ENCODE data around the gene PIP4K2A.

The PIP4K2A gene

GRCh38 chr10:22643116-22643515 lies 71.3 kb downstream of the PIP4K2A start:
- no peak for DNase-seq (ENCODE audit: low read depth in 4 of 4, low spot score in 1 of 4)

GRCh38 chr10:22641743-22642142 lies 72.6 kb downstream of the PIP4K2A start:
- DNase-seq (ENCODE audit: low read depth in 4 of 4, low spot score in 1 of 4) = no peak

GRCh38 chr10:22640359-22640758 lies 74.0 kb downstream of the PIP4K2A start:
- no peak for DNase-seq (ENCODE audit: low read depth in 4 of 4, low spot score in 1 of 4)

GRCh38 chr10:22638863-22639262 lies 75.5 kb downstream of the PIP4K2A start:
- no peak for DNase-seq (ENCODE audit: low read depth in 4 of 4, low spot score in 1 of 4)

- DNase-seq (ENCODE audit: low read depth in 4 of 4, low spot score in 1 of 4) = no peak
These were observed 76.9 kb downstream of the PIP4K2A start for GRCh38 chr10:22637491-22637890.

- no peak for DNase-seq (ENCODE audit: low read depth in 4 of 4, low spot score in 1 of 4)
These were observed 78.7 kb downstream of the PIP4K2A start for GRCh38 chr10:22635650-22636049.

- DNase-seq (ENCODE audit: low read depth in 4 of 4, low spot score in 1 of 4) = no peak
These were observed 79.5 kb downstream of the PIP4K2A start for GRCh38 chr10:22634606-22635459.

GRCh38 chr10:22634093-22634492 lies 80.3 kb downstream of the PIP4K2A start:
- DNase-seq (ENCODE audit: low read depth in 4 of 4, low spot score in 1 of 4) = no peak

- no peak for DNase-seq (ENCODE audit: low read depth in 4 of 4, low spot score in 1 of 4)
These were observed 80.8 kb downstream of the PIP4K2A start for GRCh38 chr10:22633528-22633927.

DNA sequence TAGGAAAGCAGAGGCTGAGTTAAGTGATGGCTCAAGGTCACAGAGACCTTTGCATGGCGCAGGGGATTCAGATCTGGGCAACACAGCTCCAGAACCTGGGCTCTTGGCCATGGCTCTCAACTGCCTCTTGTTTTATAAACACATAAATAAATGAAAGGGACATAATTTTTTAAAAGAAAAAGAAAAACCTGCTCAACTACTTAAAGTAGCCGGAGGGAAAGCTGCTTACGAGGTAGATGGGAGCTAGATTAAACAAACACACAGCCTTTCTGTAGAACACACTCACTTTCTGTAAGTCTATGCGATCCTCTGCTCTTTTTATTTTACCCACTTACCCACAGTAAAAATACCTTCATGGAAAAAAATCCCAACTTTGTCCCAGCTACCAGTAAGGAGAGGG lies 81.3 kb downstream of the PIP4K2A start:
- no peak for DNase-seq (ENCODE audit: low read depth in 4 of 4, low spot score in 1 of 4)

DNA sequence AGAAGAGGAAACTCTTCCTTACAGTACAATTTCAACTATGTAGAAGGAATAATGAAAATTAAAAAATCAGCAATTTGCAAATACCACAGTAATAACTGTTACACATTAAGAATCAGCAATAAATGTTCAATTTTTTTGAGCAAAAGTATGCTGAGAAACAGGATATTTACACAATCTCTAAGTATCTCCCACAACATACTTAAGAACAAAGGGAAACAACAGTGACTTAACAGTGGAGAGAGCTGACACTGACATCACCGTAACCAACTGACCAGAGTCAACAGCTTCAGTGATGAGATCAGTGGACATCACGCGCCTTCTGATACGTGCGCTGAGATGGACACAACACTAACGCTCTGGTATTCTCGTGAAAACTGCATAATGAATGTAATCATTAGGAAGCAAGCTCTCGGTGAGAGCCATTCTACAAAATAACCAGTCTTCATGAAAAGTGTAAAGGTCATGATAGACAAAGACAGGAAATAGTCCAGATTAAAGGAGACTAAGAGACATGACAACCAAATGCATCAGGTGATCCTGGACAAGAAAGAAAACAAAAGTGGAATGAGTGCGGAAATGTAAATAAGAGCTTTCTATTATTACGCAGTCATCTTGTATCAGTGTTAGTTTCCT lies 82.6 kb downstream of the PIP4K2A start:
- no peak for DNase-seq (ENCODE audit: low read depth in 4 of 4, low spot score in 1 of 4)

GRCh38 chr10:22631185-22631584 lies 83.2 kb downstream of the PIP4K2A start:
- no peak for DNase-seq (ENCODE audit: low read depth in 4 of 4, low spot score in 1 of 4)

DNA sequence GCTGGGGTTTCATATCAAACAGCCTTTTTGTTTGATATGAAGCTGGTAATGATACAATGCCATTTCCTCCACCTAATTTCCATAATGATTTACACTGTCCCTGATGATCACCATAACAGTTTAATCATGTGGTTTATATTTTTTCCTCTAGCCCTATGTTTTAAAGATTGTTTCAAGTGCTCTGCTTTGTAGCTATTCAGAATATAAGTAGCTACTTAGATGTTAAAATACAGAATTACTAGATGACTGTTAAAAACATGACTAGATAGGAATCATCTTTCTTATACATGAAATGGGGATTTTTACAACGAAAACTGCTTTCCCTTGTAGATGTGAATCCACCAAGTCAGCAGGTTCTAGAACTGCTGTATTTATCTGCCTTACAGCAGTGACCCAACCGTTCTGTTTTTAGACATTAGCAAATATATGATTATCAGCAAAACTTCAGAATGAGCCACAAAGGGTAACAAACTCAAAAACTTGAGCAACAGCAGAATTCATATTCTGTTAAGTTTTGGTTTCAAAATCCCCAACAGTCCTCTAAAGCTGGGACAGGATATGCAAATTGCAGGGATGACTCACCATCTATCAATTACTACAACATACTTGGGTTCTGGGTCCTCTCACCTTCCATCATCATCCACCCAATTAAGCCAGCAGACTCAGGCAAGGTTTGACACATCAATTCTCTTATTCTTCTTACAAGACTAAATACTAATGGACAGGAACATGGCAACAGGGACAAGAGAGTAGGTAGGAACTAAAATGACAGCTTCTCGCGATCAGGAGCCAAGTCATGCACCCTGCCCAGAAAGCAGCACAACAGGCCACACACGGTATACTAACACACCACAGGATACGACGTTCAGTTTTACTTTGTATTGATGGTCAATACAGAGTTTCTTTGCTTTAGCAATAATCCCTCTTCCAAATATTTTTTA lies 83.9 kb downstream of the PIP4K2A start:
- DNase-seq (ENCODE audit: low read depth in 4 of 4, low spot score in 1 of 4) = peak in 1 of 4 experiments; percentile 26

DNA sequence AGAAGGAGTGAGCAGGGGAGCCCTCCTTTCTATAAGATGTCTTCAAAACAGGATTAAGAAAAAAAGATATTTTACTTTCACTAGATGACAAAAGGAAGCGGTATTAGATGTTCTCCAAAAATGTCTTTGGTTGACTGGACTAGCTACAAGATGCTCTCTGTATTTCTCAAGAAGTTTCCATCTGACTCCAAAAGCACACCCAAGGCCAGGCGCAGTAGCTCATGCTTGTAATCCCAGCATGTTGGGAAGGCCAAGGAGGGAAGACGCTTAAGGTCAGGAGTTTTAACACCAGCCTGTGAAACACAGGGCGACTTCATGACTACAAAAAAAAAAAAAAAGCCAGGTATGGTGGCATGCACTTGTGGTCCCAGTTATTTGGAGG lies 84.5 kb downstream of the PIP4K2A start:
- no peak for DNase-seq (ENCODE audit: low read depth in 4 of 4, low spot score in 1 of 4)

GRCh38 chr10:22629126-22629525 lies 85.3 kb downstream of the PIP4K2A start:
- no peak for DNase-seq (ENCODE audit: low read depth in 4 of 4, low spot score in 1 of 4)

DNA sequence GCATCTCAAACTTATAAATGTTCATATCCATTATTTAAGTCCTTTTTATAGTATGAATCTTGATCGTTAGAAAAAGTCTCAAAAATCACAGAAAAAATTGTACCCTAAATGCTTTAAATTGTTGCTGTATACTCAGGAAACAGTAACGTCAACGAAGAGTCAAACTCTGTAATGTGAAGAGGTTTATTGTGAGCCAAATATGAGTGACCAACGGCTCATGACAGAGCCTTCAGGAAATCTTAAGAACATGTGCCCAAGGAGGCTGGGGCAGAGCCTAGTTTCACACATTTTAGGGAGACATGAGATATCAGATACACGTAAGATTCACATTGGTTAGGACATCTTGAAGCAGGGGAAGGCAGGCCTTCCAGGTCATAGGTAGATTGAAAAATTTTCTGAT lies 86.1 kb downstream of the PIP4K2A start:
- DNase-seq (ENCODE audit: low read depth in 4 of 4, low spot score in 1 of 4) = no peak

DNA sequence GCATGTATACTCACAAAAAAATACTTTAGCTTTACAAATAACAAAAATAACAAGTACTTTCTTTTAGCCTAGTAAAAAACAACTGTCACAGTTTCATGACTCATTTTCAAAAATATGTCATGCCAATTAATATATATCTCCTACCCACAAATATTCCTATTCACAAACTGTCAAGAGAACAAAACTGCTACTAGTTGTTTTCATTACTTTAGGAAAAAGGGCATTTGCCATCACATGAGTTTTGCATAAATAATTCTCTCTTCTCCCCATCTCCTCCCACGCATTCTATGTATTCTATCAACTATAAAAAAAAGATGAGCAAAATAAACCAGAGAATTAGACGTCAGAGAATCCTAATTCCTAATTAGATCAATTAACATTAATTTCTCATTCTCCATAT lies 87.6 kb downstream of the PIP4K2A start:
- no peak for DNase-seq (ENCODE audit: low read depth in 4 of 4, low spot score in 1 of 4)

DNA sequence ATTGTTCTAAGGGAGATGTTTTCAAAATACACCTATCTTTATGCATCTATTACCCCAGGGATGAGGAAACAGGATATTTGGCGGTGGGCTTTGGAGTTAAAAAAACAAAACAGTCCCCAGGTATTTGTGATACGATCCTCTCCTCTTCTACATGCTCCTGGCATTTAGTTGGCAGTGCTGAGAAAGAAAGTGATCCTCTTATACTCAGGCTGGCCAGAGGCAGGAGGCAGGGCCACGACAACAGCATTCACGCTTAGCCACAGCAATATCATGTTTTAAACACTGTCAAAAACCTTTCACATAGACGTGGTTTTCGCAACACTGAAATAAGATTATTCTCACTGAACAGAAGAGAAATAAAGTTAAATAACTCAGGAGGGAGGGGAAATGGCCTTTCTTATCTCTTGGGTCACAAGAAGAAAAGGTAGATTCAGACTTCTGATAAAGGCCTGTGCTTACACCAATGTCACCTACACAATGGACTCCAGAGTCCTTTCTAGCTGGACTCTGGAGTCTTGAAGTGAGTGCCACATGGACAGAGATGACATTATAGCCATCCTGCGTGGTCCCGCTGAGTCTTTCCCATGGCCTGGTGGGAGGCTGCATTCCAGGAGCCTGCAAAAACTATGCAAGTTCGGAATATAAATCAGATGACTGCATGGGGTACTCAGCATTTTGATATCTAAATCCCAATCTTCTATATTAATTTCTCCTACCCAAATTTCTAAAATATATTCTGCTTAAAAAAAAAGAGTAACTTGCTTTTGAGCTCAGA lies 88.7 kb downstream of the PIP4K2A start:
- no peak for DNase-seq (ENCODE audit: low read depth in 4 of 4, low spot score in 1 of 4)

- DNase-seq (ENCODE audit: low read depth in 4 of 4, low spot score in 1 of 4) = no peak
These were observed 90.1 kb downstream of the PIP4K2A start for GRCh38 chr10:22624287-22624738.

- DNase-seq (ENCODE audit: low read depth in 4 of 4, low spot score in 1 of 4) = no peak
These were observed 90.6 kb downstream of the PIP4K2A start for GRCh38 chr10:22623633-22624253.
